Adrenal gland (tissue), 5 donors: Measurements from ENCODE around the gene SHB.

ENCODE experiments used
- POLR2A ChIP-seq, 2 donors: fragments of 450-650 bp; IDR thresholded peaks; one replicate each; pipeline ENCODE4 v1.6.1; 2017; ENCODE audit warnings: antibody characterized with exemption in 2 of 2, mild to moderate bottlenecking in 2 of 2, moderate library complexity in 1 of 2
- TF ChIP-seq, protein P1 (sequence below), 6 experiments: fragments of 450-650 bp in 4 of 6; fragments of 200-600 bp in 2 of 6; sonication (generic) in 1 of 6; IDR thresholded peaks; 1 replicate in 5 of 6; 2 replicates in 1 of 6; pipeline versions ENCODE4 v1.5.1 to v1.8.0; 2016 to 2021; ENCODE audit warnings: antibody characterized with exemption in 6 of 6, mild to moderate bottlenecking in 2 of 6, moderate library complexity in 1 of 6
- donor health status: DM: no; HTN: no; CAD: no.

DNA sequence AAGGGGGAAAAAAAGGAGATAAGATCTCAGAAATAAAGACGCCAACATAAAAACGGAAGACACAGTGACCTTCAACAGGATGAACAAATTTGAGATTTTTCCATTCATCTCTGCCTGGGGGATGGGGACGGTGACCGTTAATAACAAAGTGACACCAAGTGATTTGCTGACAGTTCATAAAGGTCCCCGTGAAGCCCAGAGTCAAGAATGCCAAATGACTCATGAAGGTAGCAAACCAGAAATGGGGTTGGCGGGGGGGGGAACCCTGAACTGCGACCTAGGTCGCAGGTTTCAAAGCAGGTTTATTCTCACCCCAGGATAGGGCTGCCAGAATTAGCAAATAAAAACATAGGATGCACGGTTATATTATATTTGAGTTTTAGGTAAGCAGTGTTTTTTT, 21.1 kb upstream of the SHB start:
- TF ChIP-seq, protein P1, sequence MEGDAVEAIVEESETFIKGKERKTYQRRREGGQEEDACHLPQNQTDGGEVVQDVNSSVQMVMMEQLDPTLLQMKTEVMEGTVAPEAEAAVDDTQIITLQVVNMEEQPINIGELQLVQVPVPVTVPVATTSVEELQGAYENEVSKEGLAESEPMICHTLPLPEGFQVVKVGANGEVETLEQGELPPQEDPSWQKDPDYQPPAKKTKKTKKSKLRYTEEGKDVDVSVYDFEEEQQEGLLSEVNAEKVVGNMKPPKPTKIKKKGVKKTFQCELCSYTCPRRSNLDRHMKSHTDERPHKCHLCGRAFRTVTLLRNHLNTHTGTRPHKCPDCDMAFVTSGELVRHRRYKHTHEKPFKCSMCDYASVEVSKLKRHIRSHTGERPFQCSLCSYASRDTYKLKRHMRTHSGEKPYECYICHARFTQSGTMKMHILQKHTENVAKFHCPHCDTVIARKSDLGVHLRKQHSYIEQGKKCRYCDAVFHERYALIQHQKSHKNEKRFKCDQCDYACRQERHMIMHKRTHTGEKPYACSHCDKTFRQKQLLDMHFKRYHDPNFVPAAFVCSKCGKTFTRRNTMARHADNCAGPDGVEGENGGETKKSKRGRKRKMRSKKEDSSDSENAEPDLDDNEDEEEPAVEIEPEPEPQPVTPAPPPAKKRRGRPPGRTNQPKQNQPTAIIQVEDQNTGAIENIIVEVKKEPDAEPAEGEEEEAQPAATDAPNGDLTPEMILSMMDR (IDR thresholded peaks at IDR 0.05) = no peak
- no peak for TF ChIP-seq POLR2A (IDR thresholded peaks at IDR 0.05)
